Measurements from ENCODE around the gene MSANTD7.
A peak's percentile ranks its signal among the peaks of the same experiment; 100 is the strongest.
"Not testable (repeated sequence)": the region's sequence is repeated elsewhere in the genome, so short reads cannot be mapped to it uniquely, and the experiment has no call there.

Gene MSANTD7

DNA sequence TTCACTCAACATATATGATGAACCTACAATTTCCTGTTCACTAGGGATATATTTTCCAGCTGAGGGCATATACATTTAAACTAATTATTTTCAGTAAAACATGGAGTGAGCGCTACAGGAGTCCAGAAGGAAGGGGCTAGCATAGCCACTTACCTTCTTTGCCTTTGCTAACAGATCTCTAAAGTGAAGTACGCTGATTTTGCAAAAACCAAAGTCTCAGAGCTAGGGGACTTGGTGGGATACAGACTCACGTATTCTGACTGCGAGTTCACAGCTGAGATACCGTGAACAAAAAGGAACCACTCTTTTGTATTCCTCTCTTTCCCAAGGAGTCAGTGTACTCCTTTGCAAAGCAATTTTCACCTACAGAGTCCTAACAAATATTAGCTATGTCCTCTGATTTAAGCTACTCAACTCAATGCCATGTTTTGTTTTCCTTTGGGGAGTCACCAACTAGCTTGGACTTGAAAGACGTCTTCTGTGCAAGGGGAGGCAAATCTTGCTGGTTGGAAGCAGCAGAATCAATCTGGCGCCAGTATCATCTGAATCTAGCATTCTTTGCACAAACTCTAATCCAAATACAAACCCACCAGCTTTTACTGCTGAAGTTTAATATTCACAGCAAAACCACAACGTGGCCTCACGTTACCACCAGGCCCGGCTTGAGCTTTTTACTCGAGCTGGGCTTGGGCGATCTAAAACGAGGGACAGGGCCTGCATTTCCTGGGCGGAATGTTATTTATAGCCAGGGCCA lies 926 bp upstream of the MSANTD7 start:
- no peak for DNase-seq

DNA sequence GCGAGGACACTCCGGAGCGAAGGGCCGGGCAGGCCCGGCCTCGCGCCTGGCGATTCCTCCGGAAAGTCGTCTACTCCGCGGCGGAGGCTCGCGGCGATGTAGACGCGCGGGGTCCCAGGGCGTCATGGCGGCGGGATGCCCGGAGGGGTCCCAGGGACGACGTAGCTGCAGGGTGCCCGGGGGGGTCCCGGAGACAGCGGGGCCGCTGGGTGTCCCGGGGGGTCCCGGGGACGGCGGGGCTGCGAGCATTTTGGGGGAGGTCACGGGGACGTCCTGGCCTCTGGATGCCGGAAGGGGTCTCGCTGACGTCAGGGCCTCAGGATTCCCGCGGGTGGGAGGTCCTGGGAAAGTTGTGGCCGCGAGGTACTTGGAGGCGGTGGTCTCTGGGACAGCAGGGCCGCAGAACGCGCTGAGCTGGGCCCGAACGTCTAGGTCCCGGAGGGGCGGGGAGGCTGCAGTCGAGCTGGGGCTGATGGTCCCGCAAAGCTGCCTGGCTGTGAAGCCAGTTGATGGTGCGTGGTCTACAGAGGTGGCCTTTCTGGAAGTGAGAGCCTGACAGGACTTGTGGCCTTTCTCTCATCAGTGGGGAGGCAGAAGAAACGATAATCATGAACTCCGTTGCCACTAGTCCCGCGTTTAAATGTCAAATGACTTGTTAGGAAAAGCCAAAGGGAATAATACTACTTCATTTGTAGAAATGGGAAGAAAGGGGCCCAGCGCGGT lies 637 bp downstream of the MSANTD7 start:
- peak; percentile 24 for DNase-seq

DNA sequence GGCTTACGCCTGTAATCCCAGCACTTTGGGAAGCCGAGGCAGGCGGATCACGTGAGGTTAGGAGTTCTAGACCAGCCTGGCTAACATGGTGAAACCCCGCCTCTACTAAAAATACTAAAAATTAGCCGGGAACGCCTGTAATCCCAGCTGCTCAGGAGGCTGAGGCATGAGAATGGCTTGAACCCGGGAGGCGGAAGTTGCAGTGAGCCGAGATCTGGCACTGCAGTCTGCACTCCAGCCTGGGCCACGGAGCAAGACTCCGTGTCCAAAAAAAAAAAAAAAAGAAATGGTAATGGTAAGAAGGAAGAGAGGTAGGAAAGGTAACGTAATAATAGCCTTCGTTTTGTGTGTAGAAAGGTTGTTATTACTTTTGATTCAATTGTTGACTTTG lies 1.2 kb downstream of the MSANTD7 start:
- DNase-seq = peak; percentile 11

DNA sequence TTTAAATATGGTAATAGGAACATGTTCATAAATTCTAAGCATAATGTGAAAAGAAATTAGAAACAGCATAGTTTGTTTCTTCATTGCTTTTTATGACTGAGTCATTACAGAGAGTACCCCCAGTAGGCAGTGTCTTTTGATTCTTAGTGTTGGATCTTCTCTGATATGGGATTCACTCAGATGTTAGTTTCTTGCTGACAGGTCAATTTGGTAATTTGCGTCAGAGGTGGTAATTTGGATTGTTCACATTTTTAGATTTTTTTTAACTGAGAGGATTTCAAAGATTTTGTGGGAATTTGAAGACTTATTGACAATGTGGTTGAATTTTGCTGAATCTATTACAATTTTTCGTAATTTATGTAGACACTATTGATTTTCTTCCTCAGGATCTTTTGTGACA lies 2.1 kb downstream of the MSANTD7 start:
- no peak for DNase-seq

DNA sequence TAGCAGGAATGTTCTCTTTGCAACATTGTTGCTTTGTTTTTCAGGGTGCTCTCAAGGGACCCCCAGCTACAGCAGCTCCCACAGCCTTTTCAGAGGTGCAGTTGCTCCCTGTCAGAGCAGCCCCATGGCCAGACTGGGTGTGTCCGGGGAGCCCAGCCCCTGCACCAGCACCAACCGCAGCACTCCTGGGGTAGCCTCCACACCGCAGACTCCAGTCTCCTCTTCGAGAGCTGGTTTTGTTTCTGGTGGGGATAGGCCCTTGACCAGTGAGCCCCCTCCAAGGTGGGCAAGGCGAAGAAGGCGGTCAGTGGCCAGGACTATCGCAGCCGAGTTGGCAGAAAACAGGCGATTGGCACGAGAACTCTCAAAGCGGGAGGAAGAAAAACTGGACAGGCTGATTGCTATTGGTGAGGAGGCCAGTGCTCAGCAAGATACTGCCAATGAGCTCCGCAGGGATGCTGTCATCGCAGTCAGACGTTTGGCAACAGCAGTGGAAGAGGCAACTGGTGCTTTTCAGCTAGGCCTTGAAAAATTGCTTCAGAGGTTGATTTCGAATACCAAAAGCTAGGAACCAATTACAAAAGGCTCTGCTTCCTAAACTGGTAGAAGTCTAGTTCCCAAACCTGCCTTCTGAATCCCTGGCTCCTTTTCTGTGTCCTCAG lies 5.4 kb downstream of the MSANTD7 start:
- DNase-seq = no peak

DNA sequence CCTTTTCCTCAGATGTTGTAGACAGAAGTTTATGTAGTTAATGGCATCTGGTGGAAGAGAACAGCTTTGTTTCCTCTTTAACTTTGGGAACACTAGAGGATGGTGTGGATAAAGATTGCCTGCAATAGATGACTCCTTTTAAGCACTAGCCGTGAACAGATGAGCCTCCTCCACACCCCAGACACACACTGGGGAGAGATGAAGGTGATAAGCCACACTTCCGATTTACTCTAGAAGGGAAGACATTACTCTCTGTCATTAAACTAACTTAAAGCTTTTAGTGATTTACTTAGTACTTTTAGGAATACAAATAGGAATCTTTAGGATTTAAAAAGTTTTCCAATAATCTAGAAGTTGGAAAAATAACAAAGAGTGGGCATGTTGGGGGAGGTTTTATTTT lies 6.8 kb downstream of the MSANTD7 start:
- no peak for DNase-seq

DNA sequence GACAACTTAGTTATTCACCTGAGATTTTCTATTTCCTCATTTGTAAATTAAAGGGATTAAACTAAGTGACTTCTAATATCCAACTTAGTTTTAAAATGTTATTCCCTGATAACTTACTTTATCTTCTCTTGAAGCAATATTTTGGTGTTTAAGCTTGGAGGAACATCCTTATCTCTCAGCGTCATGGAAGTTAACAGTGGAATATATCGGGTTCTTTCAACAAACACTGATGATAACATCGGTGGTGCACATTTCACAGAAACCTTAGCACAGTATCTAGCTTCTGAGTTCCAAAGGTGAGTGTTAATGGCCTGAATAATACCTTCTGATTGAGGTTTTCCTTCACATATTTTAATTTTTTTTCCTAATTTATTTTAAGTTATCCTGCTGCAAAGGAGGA lies 14.1 kb downstream of the MSANTD7 start:
- no peak for DNase-seq

DNA sequence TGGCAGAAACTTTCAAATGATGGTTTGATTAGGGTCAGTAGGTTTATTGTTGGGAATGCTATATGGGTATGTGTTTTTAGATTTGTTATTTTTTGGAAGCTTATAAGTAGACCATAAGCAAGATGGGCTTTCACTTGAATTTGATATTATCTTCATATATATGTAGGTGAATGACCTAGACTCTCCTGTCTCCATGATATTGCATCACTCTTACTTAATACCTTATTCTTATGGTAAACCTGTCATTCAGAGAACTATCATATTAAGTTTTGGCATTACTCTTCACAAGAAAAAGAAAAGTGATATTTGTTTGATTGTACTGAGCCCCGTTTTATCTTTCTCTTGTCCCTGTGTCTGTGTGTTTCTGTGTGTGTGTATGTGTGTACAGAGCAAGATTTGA lies 17.3 kb downstream of the MSANTD7 start:
- DNase-seq = no peak

DNA sequence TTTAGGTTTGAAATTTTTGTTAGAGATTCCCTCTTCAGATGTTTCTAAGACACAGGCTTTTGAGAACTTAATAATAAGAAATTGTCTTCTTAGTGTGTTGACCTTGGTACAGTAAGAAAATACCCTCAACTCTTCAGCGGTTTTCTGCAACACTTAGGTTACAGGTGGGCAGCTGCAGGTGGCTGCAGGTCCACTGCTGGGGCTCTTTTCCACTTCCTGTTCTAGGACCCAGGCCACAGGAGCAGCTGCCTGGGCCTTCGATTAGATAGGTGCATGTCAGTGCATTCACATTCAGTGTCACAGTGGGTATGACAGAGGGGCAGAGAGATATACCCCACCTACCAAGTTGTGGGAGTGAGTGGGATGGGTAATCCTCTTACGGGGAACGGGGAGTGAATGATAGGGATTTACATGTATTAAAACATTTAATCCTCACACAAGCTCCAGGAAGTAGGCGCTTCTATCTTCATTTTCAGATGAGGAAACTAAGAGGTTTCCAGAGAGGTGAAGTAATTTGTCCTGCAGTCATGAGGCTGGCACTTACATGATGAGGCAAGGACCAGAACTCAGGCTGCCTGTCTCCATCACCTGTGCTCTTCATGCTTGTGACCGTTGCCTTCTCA lies 20.3 kb downstream of the MSANTD7 start:
- DNase-seq = no peak

DNA sequence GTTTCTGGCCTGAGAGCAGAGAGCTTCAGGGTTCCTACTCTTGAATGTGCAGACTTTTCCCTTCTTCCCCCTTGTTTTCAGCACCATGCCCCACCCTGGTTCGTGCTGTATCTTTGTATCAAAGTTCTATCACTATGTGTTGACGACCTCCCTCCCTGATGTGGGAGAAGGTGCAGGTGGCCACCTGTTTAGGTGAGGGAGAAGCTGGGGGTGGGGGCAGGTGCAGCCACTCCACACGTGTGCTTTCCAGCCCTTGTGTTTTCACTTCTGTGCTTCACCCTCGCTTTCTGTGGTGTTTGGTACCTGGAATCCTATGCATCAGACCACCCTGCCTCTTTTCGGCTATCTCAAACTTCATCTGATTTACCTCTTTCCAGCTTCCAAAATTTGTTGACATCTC lies 20.9 kb downstream of the MSANTD7 start:
- DNase-seq = no peak

DNA sequence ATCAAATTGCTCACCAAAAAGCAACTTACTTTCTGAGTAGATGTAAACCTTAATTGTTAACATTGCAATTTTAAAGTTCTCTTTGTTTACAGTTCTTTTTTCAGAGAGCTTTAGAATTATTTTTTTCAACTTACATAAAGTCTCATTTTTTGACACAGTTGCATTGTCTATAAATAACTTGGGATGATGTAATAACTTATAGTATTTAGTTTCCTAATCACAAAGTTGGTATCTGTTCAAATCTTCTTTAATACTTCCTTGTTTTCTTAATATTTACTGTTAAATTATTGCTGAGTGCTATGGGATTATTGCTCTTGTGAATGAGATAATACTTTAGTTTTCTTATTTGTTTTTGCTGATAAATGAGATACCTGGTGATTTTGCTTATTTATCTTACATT lies 21.7 kb downstream of the MSANTD7 start:
- no peak for DNase-seq

DNA sequence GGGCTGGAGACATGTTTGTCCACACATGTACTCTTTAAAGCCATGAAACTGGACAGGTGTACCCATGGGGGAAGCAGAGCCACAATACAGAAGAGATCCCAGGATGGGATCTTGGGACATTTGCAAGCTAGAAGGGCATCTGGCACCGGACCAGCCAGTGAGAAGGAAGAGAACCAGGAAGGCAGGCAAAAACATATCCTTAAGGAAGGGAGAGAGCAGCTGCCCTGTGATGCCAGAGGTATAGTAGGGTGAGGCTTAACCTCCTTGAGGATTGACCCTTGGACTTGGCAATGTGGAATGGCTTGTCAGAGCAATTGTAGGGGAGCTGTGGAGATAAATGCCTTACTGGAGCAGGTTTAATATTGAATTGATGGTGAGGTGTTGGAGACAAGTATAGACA lies 22.7 kb downstream of the MSANTD7 start:
- no peak for DNase-seq

DNA sequence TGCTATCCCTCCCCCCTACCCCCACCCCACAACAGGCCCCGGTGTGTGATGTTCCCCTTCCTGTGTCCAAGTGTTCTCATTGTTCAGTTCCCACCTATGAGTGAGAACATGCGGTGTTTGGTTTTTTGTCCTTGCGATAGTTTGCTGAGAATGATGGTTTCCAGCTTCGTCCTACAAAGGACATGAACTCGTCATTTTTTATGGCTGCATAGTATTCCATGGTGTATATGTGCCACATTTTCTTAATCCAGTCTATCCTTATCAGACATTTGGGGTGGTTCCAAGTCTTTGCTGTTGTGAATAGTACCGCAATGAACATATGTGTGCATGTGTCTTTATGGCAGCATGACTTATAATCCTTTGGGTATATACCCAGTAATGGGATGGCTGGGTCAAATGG lies 26.4 kb downstream of the MSANTD7 start:
- DNase-seq = not testable (repeated sequence)

DNA sequence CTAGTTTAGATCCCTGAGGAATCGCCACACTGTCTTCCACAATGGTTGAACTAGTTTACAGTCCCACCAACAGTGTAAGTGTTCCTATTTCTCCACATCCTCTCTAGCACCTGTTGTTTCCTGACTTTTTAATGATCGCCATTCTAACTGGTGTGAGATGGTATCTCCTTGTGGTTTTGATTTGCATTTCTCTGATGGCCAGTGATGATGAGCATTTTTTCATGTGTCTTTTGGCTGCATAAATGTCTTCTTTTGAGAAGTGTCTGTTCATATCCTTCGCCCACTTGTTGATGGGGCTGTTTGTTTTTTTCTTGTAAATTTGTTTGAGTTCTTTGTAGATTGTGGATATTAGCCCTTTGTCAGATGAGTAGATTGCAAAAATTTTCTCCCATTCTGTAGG lies 26.8 kb downstream of the MSANTD7 start:
- DNase-seq = not testable (repeated sequence)

DNA sequence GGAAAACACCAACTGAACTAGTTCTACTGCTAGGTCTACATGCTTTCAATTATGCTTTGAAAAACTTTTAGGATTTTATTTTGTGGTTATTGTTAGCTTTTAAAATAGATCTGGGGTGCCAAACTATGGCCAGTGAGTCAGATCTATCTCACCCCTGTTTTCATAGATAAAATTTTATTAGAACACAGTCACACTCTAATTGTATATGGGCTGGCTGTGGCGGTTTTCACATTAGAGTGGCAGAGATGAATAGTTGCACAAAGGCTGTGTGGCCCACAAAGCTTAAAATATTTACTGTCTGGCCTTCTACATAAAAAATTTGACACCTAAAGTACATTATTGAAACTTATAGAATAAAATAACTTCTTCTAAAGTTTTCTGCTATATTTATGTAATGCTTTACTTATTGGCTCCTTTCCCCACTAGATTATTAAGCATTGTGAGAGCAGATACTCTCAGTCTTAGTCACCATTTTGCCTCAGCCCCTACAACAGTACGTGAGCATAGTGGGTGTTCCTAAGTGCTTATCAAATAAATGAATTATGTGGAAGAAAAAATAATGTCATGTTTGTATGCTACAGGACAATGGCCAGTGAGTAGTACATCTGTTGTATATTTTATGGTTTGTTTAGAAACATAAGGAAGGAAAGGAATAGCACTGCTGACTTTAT lies 35.1 kb downstream of the MSANTD7 start:
- DNase-seq = peak; percentile 61

DNA sequence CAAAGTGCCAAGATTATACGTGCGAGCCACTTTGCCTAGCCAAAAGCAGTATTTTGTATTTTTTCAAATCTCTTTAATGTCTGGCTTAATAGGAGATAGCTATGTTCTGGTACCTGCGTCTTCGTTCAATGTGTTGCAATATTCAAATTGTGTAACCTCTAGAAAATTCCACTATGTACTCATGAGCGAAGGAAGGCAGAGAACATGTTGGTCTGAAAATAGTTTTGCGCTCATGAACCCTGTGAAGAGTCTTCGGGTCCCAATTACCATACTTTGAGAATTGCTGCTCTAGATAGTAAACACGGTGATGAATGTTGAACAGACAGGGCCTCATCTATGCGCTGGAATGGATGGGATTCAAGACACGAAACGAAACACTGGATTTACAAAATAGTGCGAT lies 37.8 kb downstream of the MSANTD7 start:
- DNase-seq = no peak

DNA sequence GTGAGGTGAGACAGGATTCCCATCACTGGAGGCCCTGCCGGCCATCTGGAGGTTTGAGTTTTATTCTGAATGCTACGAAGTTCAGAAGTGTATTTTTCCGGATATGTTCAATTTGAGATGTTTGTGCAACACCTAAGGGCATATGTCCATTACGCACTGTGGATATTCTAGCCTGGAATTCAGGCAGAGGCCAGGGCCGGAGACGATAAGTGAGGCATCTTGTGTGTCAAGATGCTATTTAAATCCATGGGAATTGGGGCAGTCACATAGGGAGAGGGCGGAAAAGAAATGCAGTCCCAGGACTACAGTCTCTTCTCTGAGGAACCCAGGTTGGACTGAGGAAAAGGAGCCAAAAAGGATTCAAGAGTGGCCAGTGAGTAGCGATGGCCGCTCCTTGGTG lies 38.7 kb downstream of the MSANTD7 start:
- DNase-seq = no peak

DNA sequence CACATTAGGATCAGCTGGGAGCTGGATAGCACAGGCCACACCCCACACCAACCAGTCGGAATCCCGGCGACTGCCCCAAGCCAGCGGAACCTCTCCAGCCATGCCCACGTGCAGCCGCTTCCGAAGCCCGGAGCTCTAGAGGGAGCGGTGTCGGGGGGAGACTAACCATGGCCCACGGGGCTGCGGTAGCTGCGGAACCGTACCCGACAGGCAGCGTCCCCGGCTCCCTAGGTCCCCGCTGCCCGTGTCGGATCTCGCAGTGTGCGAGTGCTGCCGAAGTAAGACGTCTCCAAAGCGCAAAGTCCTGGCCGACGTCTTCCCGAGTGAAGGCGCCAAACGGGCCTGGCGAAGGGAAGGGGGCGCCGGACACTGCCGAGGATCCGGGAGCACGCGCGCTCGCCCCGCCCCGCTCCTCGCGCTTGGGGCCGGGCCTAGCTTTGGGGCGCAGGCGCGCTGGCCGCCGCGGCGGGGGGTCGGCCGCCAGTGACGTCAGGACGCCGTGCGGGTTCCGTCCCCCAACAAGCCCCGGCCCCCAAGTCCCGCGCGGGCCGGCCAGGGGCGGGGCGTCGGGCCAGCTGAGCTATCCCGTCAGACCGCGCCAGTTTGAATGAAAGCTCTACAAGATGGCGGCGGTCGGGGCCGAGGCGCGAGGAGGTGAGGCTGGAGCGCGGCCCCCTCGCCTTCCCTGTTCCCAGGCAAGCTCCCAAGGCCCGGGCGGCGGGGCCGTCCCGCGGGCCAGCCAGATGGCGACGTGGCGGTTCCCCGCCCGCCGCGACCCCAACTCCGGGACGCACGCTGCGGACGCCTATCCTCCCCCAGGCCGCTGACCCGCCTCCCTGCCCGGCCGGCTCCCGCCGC lies 40.4 kb downstream of the MSANTD7 start, which contains the start of gene SUV39H2:
SUV39H2 (plus strand) TSS at position 601 of the 858 bp plus-strand sequence; CDS start at position 624, 23 bp downstream.
- DNase-seq = peak; percentile 95

DNA sequence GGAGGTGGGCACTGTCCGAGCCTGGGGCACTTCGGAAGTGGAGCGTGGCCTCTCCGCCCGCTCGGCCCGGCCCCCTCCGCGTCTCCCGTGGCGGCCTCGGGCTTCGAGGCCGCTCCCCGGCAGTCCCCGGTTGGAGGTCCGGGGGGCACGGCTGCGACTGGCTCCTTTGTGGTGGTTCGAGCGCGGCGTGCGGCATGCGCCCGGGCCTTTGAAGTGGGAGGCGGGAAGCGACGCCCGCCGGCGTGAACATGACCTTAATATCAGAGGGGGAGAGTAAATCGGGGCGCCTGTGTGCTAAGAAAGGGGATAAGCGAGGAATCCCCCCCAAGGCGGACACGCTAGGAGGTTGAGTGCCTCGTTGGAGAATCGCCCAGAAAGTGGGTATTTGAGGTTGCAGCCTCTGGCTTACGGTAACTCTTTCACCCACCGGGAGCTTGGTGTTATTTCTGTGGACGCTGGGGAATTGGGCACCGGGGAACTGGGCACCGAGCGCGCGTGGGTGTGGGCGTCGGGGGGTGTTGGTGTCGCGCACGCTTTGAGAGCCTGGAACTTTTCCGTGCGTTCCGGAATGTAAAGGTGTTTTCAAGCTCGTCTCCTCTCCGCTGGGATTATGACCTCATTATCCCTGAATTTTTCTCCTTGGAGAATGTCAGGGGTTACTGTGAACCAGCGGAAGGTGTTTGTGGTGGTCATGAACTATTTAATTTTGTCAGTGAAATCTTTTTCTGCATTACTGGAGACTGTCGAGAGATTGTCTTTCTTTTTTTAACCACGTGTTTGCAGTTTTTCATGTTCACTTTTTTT lies 41.2 kb downstream of the MSANTD7 start:
- DNase-seq = peak; percentile 13

DNA sequence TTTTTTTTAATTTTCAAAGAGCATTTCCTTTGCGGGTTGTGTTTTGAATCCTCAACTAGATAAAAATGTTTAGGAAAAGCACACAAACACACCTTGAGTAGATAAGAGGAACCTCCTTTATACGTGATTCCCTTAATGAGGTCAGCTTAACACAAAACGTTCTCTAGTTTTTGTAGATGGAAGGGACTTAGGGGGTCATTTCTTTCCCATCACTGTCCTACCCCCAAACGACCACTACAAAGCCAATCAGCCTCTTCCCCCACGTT lies 41.8 kb downstream of the MSANTD7 start:
- DNase-seq = no peak

DNA sequence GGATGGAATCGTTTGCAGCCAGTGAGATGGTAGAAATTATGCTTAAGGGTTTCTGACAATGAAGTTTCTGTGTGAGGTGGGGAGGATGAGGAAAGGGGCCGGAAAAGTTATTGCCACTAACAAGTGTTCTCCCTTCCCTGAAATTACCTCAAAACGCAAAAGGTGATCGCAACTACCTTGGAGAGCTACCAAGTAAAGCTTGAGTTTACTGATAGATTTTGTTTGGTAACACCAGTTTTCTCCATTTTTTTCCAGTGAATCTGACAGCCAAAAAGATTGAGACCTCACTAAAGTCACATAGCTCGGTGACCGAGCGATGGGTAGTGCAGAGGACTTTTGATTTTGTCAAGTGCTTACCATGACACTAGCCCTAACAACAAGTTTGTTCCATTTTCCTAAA lies 42.1 kb downstream of the MSANTD7 start:
- no peak for DNase-seq

All from fibroblast of skin of back (primary cell).